HG02970 (cell line): ENCODE data around the gene WDR62.
"Not testable (repeated sequence)": the region's sequence is repeated elsewhere in the genome, so short reads cannot be mapped to it uniquely, and the experiment has no call there.

Source experiments
- ATAC-seq: cut with Tn5 transposase; IDR thresholded peaks from one replicate; pipeline ENCODE4 v1.9.1; 2021; ENCODE audit warnings: mild to moderate bottlenecking, moderate library complexity, moderate number of reproducible peaks; ENCODE audit not compliant: unreplicated experiment, low FRiP score

Gene WDR62

DNA sequence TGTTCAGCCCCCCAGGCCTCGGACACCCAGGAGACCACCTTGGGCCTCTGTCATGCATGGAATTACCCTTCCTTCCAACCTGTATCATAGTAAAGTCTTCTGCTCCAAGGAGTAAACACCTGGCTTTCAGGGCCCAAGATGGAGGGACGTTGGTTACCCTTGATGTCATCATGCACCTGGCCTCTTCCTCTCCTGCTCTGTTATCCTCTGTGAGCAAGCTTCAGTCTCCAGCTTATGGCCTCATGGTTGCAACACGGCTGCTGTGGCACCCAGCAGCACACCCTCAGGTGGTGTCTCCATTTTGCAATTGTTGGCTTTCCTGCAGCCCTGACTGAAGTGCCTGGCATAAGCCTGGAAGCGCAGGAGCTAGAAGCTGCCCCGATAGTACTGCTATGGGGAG, 52.3 kb downstream of the WDR62 start:
- ATAC-seq = no peak

DNA sequence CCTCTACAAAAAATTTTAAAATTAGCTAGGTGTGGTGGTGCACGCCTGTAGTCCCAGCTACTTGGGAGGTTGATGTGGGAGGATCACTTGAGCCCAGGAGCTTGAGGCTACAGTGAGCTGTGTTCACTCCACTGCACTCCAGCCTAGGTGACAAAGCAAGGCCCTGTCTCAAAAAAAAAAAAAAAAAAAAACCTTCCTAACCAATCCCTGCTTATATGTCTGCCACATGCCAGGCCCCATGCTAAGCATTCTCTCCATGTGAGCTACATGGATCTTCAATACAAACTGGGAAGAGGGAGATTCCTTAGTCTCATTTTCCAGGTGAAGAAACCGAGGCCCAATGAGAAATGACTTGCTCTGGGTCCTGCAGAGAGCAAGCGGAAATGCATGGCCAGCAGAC, 54.0 kb downstream of the WDR62 start:
- no peak for ATAC-seq

DNA sequence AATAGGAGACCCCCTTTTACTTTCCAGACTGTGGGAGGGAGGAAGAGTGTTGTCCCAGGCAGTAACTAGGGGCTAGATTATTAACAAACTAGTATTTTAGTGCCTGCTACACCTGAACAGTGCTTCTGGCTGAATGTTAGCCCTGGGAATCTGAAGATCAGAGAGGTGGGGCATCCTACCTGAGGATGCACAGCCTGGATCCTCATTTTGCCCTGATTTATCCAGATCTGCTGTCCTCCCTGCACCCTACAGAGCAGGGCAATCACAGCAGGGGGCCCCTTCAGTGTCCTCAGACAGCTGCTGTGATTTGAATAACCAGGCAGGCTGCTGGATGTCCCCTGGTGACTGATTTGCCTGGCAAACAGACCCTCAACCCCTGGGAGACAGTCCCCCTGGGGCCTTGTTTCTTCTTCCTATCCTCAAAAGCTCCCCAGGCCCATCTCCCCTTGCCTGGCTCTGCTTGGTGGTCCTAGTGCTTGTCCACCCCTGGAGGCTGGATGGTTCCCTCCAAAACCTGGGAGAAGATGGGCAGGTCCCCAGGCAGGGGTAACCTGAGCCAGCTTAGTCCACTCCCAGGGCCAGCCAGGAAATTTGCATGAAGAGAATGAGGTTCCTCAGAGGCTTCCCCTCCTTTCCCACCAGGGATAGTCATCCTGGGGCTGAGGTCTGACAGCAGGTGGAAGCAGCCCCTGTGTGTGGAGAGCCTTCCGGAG, 55.9 kb downstream of the WDR62 start, which contains the start of gene OVOL3:
Gene OVOL3 (plus strand): TSS at position 657 of the 713 bp plus-strand sequence. CDS start 60 bp downstream, outside the sequence.
- no peak for ATAC-seq

DNA sequence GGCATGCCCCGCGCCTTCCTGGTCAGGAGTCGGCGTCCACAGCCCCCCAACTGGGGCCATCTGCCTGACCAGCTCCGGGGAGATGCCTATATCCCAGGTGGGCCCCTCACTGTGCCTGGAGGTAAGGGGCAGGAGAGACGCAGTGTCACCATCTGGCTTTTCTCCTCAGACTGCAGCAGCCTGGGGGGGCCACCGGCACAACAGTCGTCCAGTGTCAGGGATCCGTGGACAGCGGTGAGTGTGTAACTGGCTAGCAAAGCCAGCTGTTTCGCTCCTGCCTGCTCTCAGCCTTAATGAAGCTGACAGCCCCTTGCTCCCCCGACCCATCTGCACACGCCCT, 56.5 kb downstream of the WDR62 start:
- ATAC-seq = no peak

DNA sequence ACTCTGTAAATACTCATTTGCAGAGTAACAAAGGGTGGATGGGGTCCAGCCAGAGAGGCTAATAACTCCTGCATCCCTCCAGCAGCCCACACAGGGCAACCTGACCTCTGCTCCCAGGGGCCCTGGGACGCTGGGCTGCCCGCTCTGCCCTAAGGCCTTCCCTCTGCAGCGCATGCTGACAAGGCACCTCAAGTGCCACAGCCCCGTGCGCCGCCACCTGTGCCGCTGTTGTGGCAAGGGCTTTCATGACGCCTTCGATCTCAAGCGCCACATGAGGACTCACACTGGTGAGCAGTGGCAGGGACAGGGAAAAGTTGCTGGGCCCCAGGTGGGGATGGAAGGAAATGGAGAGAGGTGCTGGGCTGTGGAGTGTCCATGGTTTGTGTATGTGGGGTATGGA, 58.0 kb downstream of the WDR62 start:
- no peak for ATAC-seq

DNA sequence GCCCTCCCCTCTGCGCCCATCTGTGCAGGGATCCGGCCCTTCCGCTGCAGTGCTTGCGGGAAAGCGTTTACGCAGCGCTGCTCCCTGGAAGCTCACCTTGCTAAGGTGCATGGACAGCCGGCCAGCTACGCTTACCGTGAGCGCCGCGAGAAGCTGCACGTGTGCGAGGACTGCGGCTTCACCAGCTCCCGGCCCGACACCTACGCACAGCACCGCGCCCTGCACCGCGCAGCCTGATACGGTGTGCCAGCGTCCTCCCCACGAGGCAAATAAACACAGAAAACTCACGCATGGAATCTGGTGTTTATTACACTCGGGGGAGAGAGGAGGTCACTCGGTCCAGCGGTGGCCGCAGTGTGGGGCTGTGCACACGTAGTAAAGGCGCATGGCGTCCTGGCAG, 58.7 kb downstream of the WDR62 start:
- no peak for ATAC-seq

GRCh38 chr19:36113894-36114720, 59.4 kb downstream of the WDR62 start:
- ATAC-seq = no peak

DNA sequence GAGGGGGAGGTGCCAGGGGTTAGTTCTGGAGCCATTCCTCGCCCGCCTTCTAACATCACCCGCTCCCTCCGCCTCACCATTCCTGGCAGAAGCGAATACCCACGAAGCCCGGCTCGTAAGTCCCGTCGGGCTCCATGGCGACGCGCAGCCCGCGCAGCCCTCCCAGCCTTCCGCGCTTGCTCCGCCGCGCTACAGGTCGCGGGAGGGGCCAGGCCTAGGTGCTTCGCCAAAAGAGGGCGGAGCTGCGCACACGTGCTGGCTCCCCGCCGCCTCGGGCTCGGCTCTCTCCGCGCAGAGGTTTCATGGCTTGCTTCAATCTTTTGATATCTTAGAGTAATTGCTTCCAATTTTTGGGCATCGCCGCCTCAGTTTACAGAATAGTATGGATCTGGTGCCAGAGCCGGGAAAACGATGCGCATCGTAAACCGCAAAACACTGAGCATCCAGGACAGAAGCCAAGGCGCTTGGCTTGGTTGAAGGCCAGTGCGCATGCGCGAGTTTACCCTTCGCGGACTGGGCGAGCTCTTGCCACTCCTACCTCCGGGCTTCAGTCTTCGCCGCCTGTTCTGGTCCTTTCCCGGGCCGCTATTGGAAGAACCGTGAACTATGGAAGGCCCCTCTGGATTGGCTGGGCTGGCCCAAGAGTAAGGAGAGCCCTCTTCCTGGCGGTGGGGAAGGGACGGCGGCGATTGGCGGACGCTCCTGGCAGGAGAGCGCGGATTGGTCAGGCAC, 60.2 kb downstream of the WDR62 start, which contains the start of gene POLR2I:
Gene POLR2I (minus strand): TSS at position 155 of the 732 bp plus-strand sequence. CDS start 19 bp downstream, at position 136.
- peak; percentile 85 for ATAC-seq

DNA sequence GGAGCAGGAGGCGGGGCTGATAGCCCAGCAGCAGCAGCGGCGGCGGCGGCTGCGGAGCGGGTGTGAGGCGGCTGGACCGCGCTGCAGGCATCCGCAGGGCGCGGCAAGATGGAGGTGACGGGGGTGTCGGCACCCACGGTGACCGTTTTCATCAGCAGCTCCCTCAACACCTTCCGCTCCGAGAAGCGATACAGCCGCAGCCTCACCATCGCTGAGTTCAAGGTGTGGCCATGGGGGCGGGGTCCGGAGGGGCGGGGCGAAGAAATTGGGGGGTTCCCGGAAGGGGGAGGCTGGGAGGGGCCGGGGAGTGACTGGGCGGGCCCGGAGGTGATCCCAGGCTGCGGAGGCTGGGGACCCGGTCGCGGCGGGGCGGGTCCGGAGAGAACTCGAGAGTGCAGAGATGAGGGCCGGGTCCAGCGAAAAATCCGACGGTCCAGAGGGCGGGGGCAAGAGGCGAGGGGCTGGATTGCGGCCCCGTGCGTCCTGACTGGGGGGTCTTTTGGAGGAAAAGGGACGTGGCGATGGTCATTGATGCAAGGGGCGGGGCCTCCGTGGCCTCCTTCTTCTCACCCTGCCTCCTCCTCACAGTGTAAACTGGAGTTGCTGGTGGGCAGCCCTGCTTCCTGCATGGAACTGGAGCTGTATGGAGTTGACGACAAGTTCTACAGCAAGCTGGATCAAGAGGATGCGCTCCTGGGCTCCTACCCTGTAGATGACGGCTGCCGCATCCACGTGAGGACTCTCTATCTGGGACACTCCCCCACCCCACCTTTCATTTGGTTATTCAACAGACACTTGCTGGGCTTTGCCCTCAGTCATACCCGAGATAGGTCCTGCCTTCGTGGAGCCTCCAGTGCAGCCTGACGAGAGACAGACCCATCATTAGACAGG, 61.0 kb downstream of the WDR62 start, which contains the start of gene TBCB:
Gene TBCB (plus strand): TSS at position 16 of the 891 bp plus-strand sequence. CDS start 93 bp downstream, at position 109.
- ATAC-seq = peak; percentile 41

GRCh38 chr19:36116344-36116637, 61.6 kb downstream of the WDR62 start:
- no peak for ATAC-seq

- no peak for ATAC-seq
Measured at GRCh38 chr19:36120092-36120983, 65.6 kb downstream of the WDR62 start.

GRCh38 chr19:36120984-36121358, 66.3 kb downstream of the WDR62 start:
- ATAC-seq = no peak

- no peak for ATAC-seq
Measured at GRCh38 chr19:36121486-36122124, 66.9 kb downstream of the WDR62 start.

DNA sequence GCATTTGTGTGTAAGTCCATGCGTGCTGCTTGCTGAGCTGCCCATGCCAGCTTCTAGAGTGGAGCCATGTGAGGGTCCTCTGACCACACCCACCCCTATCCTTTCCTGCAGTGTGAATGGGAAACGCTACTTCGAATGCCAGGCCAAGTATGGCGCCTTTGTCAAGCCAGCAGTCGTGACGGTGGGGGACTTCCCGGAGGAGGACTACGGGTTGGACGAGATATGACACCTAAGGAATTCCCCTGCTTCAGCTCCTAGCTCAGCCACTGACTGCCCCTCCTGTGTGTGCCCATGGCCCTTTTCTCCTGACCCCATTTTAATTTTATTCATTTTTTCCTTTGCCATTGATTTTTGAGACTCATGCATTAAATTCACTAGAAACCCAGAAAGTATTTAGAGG, 70.9 kb downstream of the WDR62 start:
- ATAC-seq = no peak

GRCh38 chr19:36128392-36128736, 73.7 kb downstream of the WDR62 start:
- no peak for ATAC-seq

DNA sequence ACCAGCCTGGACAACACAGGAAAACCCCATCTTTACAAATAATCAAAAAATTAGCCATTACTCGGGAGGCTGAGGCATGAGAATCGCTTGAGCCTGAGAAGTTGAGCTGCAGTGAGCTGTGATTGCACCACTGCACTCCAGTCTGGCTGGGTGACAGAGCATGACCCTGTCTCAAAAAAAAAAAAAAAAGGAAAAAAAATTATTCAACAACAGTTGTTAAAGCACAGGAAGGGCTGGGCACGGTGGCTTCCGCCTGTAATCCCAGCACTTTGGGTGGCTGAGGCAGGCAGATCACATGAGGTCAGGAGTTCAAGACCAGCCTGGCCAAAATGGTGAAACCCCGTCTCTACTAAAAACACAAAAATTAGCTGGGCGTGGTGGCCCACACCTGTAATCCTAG, 76.5 kb downstream of the WDR62 start:
- not testable (repeated sequence) for ATAC-seq

DNA sequence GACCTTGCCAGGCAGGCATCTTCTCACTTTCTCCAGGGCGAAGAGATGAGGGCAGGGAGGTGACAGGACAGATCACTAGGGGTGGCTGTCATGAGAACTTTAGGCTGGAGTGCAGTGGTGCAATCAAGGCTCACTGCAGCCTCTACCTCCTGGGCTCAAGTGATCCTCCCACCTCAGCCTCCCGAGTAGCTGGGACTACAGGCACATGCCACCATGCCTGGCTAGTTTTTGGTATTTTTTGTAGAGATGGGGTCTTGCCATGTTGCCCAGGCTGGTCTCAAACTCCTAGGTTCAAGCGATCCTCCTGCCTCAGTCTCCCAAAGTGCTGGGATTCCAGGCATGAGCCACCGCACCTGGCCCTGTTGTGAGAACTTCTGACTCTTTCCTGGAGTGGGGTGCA, 80.2 kb downstream of the WDR62 start:
- ATAC-seq = not testable (repeated sequence)

- no peak for ATAC-seq
Measured at GRCh38 chr19:36136964-36137686, 82.4 kb downstream of the WDR62 start.
